ENCODE results near the gene IRX3.

IRX3 gene

GRCh38 chr16:54291656-54292487 lies 5.3 kb upstream of the IRX3 start:
- in situ Hi-C loops (cut with MboI; ENCODE audit: low sequenced_read_pairs) = no loop called here

GRCh38 chr16:54290833-54291655 lies 4.5 kb upstream of the IRX3 start:
- in situ Hi-C loops (cut with MboI; ENCODE audit: low sequenced_read_pairs) = no loop called here

- in situ Hi-C loops (cut with MboI; ENCODE audit: low sequenced_read_pairs) = no loop called here
Observed at GRCh38 chr16:54289945-54290832, 3.6 kb upstream of the IRX3 start.

GRCh38 chr16:54289242-54289944 lies 2.8 kb upstream of the IRX3 start:
- in situ Hi-C loops (cut with MboI; ENCODE audit: low sequenced_read_pairs) = no loop called here

- in situ Hi-C loops (cut with MboI; ENCODE audit: low sequenced_read_pairs) = no loop called here
Observed at GRCh38 chr16:54288835-54289241, 2.3 kb upstream of the IRX3 start.

GRCh38 chr16:54288030-54288834 lies 1.6 kb upstream of the IRX3 start:
- in situ Hi-C loops (cut with MboI; ENCODE audit: low sequenced_read_pairs) = no loop called here

GRCh38 chr16:54287131-54288029 lies 793 bp upstream of the IRX3 start:
- in situ Hi-C loops (cut with MboI; ENCODE audit: low sequenced_read_pairs) = no loop called here

- in situ Hi-C loops (cut with MboI; ENCODE audit: low sequenced_read_pairs) = no loop called here
Observed at GRCh38 chr16:54286090-54286365, 559 bp downstream of the IRX3 start.

- in situ Hi-C loops (cut with MboI; ENCODE audit: low sequenced_read_pairs) = no loop called here
Observed at GRCh38 chr16:54285414-54286089, 1.0 kb downstream of the IRX3 start.

GRCh38 chr16:54284931-54285413 lies 1.6 kb downstream of the IRX3 start:
- in situ Hi-C loops (cut with MboI; ENCODE audit: low sequenced_read_pairs) = no loop called here

- in situ Hi-C loops (cut with MboI; ENCODE audit: low sequenced_read_pairs) = no loop called here
Observed at GRCh38 chr16:54284319-54284930, 2.2 kb downstream of the IRX3 start.

- in situ Hi-C loops (cut with MboI; ENCODE audit: low sequenced_read_pairs) = no loop called here
Observed at GRCh38 chr16:54283725-54284318, 2.8 kb downstream of the IRX3 start.

- in situ Hi-C loops (cut with MboI; ENCODE audit: low sequenced_read_pairs) = no loop called here
Observed at GRCh38 chr16:54282928-54283724, 3.5 kb downstream of the IRX3 start.

- in situ Hi-C loops (cut with MboI; ENCODE audit: low sequenced_read_pairs) = no loop called here
Observed at GRCh38 chr16:54282202-54282927, 4.2 kb downstream of the IRX3 start.

GRCh38 chr16:54281535-54282201 lies 4.9 kb downstream of the IRX3 start:
- in situ Hi-C loops (cut with MboI; ENCODE audit: low sequenced_read_pairs) = no loop called here

Measured in hTERT RPE-1 (cell line).